RPMI8226 (cell line): ENCODE measurements around the gene MAST4.

ENCODE experiments used
- DNase-seq: peaks from one replicate; pipeline ENCODE4 v3.0.0-alpha.2; 2015

The MAST4 gene

GRCh38 chr5:67028941-67029340, 432.7 kb downstream of the MAST4 start:
- DNase-seq = no peak

- DNase-seq = no peak
These were observed 433.3 kb downstream of the MAST4 start for GRCh38 chr5:67029481-67029880.

- peak; percentile 71 for DNase-seq
These were observed 434.3 kb downstream of the MAST4 start for GRCh38 chr5:67030289-67031056.

GRCh38 chr5:67031057-67031443, 434.9 kb downstream of the MAST4 start:
- no peak for DNase-seq

- no peak for DNase-seq
These were observed 435.5 kb downstream of the MAST4 start for GRCh38 chr5:67031692-67032091.

- peak; percentile 62 for DNase-seq
These were observed 436.9 kb downstream of the MAST4 start for GRCh38 chr5:67032921-67033664.

GRCh38 chr5:67033880-67034651, 437.9 kb downstream of the MAST4 start:
- DNase-seq = peak; percentile 80

GRCh38 chr5:67035098-67035740, 439.0 kb downstream of the MAST4 start:
- DNase-seq = no peak

GRCh38 chr5:67037171-67037570, 441.0 kb downstream of the MAST4 start:
- no peak for DNase-seq

- no peak for DNase-seq
These were observed 442.8 kb downstream of the MAST4 start for GRCh38 chr5:67038817-67039603.

GRCh38 chr5:67042176-67043003, 446.2 kb downstream of the MAST4 start:
- no peak for DNase-seq

GRCh38 chr5:67043796-67044511, 447.8 kb downstream of the MAST4 start:
- DNase-seq = no peak

- DNase-seq = no peak
These were observed 449.9 kb downstream of the MAST4 start for GRCh38 chr5:67045816-67046740.

GRCh38 chr5:67047160-67047559, 451.0 kb downstream of the MAST4 start:
- peak; percentile 90 for DNase-seq

- DNase-seq = no peak
These were observed 451.4 kb downstream of the MAST4 start for GRCh38 chr5:67047616-67048015.

GRCh38 chr5:67050125-67050524, 453.9 kb downstream of the MAST4 start:
- peak; percentile 94 for DNase-seq

GRCh38 chr5:67050635-67051034, 454.4 kb downstream of the MAST4 start:
- no peak for DNase-seq

- peak; percentile 94 for DNase-seq
These were observed 455.0 kb downstream of the MAST4 start for GRCh38 chr5:67051164-67051563.

GRCh38 chr5:67052034-67052433, 455.8 kb downstream of the MAST4 start:
- DNase-seq = no peak
